ENCODE data around the gene BACH2. TPM values are rescaled to one million over a fixed set of nuclear protein-coding genes. Genes with fewer than 3 reads are reported as not detected.

The BACH2 gene
- total and polyA plus RNA-seq, 10 of the 15 experiments (the other 5 are each of a cell fraction or from before 2014, with no cell fraction given), result 0.03 to 0.28 (median 0.04) TPM; not detected in 3

DNA sequence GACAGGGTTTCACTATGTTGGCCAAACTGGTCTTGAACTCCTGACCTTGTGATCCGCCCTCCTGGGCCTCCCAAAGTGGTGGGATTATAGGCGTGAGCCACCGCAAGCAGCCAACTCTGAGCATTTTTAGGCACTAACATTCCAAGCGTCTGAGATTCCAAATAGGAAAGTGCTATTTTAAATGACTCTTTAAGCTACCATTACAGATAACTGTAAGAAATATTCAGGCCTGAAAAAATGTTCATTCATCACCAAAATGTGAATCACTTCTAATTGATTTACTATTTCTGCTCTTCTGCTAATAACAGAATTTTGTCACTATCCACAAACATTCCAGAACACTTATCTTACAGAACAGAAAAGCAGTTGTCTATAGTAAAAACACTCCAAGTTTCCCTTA is 106.5 kb downstream of the BACH2 start:
- Histone ChIP-seq H2AFZ (ENCODE audit: control insufficient read depth, low read depth, low read length) (no peak overlapping the region), H3K79me2 (ENCODE audit: control insufficient read depth, insufficient read depth, low read length) (no peaks in the 10 kb centered on the region), H3K27me3 (replicated peaks in 1 of 2; ENCODE audit: control insufficient read depth in 2 of 2, insufficient read depth in 2 of 2, low read length in 1 of 2) (peaks cover 2 to 12% of the 10 kb centered on the region in 2 experiments; a peak in 3 of 4 replicates), H3K36me3 (ENCODE audit: control insufficient read depth in 2 of 2, insufficient read depth in 2 of 2, low read length in 1 of 2) (no peaks in the 10 kb centered on the region), H3K27ac (ENCODE audit: control insufficient read depth, insufficient read depth) (no peak overlapping the region), H3K4me3 (no peak overlapping the region), H3K9ac (ENCODE audit: control insufficient read depth, insufficient read depth, low read length) (no peak overlapping the region), H4K20me1 (ENCODE audit: control insufficient read depth, insufficient read depth) (no peaks in the 10 kb centered on the region), H3K4me1 (ENCODE audit: control insufficient read depth, insufficient read depth, low read length) (no peaks in the 10 kb centered on the region), H3K9me3 (replicated peaks; ENCODE audit: control insufficient read depth, insufficient read depth, low read length) (no peaks in the 10 kb centered on the region), H3K4me2 (ENCODE audit: control insufficient read depth, insufficient read depth) (no peak overlapping the region)
- intact Hi-C loops (cut with micrococcal nuclease; ENCODE audit: unreplicated experiment), result no loop called here
- ChIA-PET RAD21 (ENCODE audit: unreplicated experiment) (no interaction called here), SMC1A (ENCODE audit: uncharacterized antibody, unreplicated experiment) (interaction anchor here (1.2 kb wide), 1 partner anchor 12 kb away, joined by 3 read pairs; no protein-coding TSS in a partner anchor), POLR2A (no interaction called here), CTCF (no interaction called here)
- FAIRE-seq (no peak), ATAC-seq (no peak), DNase-seq (ENCODE audit: low read depth, low spot score) (no peak)
- 67% methylated on average over 4 of the region's 4 CpGs for WGBS (ENCODE audit: insufficient coverage, insufficient replicate concordance, low lambda C conversion rate, missing lambda C conversion rate)
- no TSS peak for BruUV-seq (replicated peaks)
- in situ Hi-C loops (cut with MboI), result no loop called here
- TF ChIP-seq PAX8 (IDR thresholded peaks at IDR 0.05), result no peak
- TF ChIP-seq NBN (IDR thresholded peaks at IDR 0.05), result no peak
- TF ChIP-seq SUZ12 (IDR thresholded peaks at IDR 0.05; ENCODE audit: unreplicated experiment), result no peak
- TF ChIP-seq, protein P1, sequence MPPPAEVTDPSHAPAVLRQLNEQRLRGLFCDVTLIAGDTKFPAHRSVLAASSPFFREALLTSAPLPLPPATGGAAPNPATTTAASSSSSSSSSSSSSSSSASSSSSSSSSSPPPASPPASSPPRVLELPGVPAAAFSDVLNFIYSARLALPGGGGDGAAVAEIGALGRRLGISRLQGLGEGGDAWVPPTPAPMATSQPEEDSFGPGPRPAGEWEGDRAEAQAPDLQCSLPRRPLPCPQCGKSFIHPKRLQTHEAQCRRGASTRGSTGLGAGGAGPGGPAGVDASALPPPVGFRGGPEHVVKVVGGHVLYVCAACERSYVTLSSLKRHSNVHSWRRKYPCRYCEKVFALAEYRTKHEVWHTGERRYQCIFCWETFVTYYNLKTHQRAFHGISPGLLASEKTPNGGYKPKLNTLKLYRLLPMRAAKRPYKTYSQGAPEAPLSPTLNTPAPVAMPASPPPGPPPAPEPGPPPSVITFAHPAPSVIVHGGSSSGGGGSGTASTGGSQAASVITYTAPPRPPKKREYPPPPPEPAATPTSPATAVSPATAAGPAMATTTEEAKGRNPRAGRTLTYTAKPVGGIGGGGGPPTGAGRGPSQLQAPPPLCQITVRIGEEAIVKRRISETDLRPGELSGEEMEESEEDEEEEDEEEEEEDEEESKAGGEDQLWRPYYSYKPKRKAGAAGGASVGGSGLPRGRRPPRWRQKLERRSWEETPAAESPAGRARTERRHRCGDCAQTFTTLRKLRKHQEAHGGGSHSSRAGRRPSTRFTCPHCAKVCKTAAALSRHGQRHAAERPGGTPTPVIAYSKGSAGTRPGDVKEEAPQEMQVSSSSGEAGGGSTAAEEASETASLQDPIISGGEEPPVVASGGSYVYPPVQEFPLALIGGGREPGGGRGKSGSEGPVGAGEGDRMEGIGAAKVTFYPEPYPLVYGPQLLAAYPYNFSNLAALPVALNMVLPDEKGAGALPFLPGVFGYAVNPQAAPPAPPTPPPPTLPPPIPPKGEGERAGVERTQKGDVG (CRISPR knock-in tag; IDR thresholded peaks at IDR 0.05), result no peak
- TF ChIP-seq ZSCAN29 (IDR thresholded peaks at IDR 0.05), result no peak
- no peak for TF ChIP-seq SMAD1 (IDR thresholded peaks at IDR 0.05; ENCODE audit: low read depth, partially characterized antibody)
- no peak for TF ChIP-seq STAT1 (conservative IDR thresholded peaks at IDR 0.05)
- no peak for TF ChIP-seq MEF2A (IDR thresholded peaks at IDR 0.05; ENCODE audit: insufficient read depth, low read depth, low read length)
- TF ChIP-seq, protein P2, sequence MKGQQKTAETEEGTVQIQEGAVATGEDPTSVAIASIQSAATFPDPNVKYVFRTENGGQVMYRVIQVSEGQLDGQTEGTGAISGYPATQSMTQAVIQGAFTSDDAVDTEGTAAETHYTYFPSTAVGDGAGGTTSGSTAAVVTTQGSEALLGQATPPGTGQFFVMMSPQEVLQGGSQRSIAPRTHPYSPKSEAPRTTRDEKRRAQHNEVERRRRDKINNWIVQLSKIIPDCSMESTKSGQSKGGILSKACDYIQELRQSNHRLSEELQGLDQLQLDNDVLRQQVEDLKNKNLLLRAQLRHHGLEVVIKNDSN (IDR thresholded peaks at IDR 0.05; ENCODE audit: borderline replicate concordance, extremely low read length, insufficient read depth, low read depth, low read length), result no peak
- no peak for TF ChIP-seq SIX5 (IDR thresholded peaks at IDR 0.05; ENCODE audit: low read depth, low read length, severe bottlenecking)
- no peak for TF ChIP-seq ZNF274 (IDR thresholded peaks at IDR 0.05; ENCODE audit: insufficient read depth, insufficient read length)
- no peak for TF ChIP-seq BMI1 (IDR thresholded peaks at IDR 0.05; ENCODE audit: borderline replicate concordance)
- TF ChIP-seq EED (IDR thresholded peaks at IDR 0.05; ENCODE audit: low read depth), result no peak
- no peak for TF ChIP-seq CBX5 (IDR thresholded peaks at IDR 0.05; ENCODE audit: low read depth)
- TF ChIP-seq, protein P3, sequence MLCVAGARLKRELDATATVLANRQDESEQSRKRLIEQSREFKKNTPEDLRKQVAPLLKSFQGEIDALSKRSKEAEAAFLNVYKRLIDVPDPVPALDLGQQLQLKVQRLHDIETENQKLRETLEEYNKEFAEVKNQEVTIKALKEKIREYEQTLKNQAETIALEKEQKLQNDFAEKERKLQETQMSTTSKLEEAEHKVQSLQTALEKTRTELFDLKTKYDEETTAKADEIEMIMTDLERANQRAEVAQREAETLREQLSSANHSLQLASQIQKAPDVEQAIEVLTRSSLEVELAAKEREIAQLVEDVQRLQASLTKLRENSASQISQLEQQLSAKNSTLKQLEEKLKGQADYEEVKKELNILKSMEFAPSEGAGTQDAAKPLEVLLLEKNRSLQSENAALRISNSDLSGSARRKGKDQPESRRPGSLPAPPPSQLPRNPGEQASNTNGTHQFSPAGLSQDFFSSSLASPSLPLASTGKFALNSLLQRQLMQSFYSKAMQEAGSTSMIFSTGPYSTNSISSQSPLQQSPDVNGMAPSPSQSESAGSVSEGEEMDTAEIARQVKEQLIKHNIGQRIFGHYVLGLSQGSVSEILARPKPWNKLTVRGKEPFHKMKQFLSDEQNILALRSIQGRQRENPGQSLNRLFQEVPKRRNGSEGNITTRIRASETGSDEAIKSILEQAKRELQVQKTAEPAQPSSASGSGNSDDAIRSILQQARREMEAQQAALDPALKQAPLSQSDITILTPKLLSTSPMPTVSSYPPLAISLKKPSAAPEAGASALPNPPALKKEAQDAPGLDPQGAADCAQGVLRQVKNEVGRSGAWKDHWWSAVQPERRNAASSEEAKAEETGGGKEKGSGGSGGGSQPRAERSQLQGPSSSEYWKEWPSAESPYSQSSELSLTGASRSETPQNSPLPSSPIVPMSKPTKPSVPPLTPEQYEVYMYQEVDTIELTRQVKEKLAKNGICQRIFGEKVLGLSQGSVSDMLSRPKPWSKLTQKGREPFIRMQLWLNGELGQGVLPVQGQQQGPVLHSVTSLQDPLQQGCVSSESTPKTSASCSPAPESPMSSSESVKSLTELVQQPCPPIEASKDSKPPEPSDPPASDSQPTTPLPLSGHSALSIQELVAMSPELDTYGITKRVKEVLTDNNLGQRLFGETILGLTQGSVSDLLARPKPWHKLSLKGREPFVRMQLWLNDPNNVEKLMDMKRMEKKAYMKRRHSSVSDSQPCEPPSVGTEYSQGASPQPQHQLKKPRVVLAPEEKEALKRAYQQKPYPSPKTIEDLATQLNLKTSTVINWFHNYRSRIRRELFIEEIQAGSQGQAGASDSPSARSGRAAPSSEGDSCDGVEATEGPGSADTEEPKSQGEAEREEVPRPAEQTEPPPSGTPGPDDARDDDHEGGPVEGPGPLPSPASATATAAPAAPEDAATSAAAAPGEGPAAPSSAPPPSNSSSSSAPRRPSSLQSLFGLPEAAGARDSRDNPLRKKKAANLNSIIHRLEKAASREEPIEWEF (IDR thresholded peaks at IDR 0.05; ENCODE audit: insufficient replicate concordance, low read depth, low read length), result no peak
- no peak for TF ChIP-seq RAD51 (IDR thresholded peaks at IDR 0.05)
- no peak for TF ChIP-seq RELA (IDR thresholded peaks at IDR 0.05; ENCODE audit: borderline replicate concordance, partially characterized antibody)
